ENCODE measurements around the gene TBCEL. TPM values are rescaled to one million over a fixed set of nuclear protein-coding genes. Genes with fewer than 3 reads are reported as not detected.

TBCEL gene
- total RNA-seq, 2 donors from 2014 or later, result 17.7 to 24.6 TPM

DNA sequence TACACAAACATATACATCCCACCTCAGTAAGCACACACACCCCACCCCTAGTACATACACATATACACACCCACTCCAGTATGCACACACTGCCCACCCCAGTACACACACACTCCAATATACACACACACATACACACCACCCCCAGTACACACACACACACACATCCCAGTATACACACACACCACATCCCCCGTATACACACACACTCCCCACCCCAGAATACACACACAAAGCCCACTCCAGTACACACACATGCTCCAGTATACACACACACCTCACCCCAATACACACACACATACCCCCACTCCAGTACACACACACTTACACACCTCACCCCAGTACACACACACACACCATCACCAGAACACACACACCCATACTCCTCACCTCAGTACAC, 84.5 kb downstream of the TBCEL start:
- TF ChIP-seq, protein P1, sequence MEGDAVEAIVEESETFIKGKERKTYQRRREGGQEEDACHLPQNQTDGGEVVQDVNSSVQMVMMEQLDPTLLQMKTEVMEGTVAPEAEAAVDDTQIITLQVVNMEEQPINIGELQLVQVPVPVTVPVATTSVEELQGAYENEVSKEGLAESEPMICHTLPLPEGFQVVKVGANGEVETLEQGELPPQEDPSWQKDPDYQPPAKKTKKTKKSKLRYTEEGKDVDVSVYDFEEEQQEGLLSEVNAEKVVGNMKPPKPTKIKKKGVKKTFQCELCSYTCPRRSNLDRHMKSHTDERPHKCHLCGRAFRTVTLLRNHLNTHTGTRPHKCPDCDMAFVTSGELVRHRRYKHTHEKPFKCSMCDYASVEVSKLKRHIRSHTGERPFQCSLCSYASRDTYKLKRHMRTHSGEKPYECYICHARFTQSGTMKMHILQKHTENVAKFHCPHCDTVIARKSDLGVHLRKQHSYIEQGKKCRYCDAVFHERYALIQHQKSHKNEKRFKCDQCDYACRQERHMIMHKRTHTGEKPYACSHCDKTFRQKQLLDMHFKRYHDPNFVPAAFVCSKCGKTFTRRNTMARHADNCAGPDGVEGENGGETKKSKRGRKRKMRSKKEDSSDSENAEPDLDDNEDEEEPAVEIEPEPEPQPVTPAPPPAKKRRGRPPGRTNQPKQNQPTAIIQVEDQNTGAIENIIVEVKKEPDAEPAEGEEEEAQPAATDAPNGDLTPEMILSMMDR (IDR thresholded peaks at IDR 0.05), result no peak
- Histone ChIP-seq H3K36me3 (no peaks in the 10 kb centered on the region), H3K4me3 (no peak overlapping the region), H3K9me3 (no peaks in the 10 kb centered on the region), H3K4me1 (ENCODE audit: control insufficient read depth in 1 of 2, low read depth in 2 of 2) (no peaks in the 10 kb centered on the region), H3K27me3 (replicated peaks; ENCODE audit: insufficient read depth) (no peaks in the 10 kb centered on the region), H3K27ac (no peak overlapping the region)
- DNase-seq (ENCODE audit: low spot score) (no peak), ATAC-seq (ENCODE audit: insufficient number of reproducible peaks, low FRiP score, low read depth) (no peak)

DNA sequence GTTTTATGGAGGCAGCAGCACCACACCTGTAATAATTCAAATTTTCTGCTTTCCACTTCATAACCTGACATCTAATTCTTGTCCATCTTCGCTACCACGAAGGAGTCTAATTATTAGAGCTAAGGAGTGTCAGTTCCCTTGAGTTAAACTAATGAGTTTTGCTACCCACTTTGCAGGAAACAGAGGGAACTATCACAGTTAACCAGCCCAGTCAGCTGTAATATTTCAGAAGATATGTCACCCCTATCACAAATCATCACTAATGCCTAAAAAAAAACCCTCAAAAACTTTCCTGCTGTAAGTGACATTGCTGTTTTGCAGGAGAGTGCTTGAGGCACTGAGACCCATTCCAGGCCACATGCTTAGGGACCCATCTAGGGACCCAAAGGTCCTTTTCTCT, 85.6 kb downstream of the TBCEL start:
- no peak for DNase-seq (ENCODE audit: low spot score)
- Histone ChIP-seq H3K27ac (no peak overlapping the region), H3K9me3 (no peaks in the 10 kb centered on the region), H3K36me3 (no peaks in the 10 kb centered on the region), H3K27me3 (replicated peaks; ENCODE audit: insufficient read depth) (no peaks in the 10 kb centered on the region), H3K4me3 (no peak overlapping the region), H3K4me1 (ENCODE audit: control insufficient read depth in 1 of 2, low read depth in 2 of 2) (no peaks in the 10 kb centered on the region)
- TF ChIP-seq, protein P1 (IDR thresholded peaks at IDR 0.05), result no peak
- ATAC-seq (ENCODE audit: insufficient number of reproducible peaks, low FRiP score, low read depth), result no peak

DNA sequence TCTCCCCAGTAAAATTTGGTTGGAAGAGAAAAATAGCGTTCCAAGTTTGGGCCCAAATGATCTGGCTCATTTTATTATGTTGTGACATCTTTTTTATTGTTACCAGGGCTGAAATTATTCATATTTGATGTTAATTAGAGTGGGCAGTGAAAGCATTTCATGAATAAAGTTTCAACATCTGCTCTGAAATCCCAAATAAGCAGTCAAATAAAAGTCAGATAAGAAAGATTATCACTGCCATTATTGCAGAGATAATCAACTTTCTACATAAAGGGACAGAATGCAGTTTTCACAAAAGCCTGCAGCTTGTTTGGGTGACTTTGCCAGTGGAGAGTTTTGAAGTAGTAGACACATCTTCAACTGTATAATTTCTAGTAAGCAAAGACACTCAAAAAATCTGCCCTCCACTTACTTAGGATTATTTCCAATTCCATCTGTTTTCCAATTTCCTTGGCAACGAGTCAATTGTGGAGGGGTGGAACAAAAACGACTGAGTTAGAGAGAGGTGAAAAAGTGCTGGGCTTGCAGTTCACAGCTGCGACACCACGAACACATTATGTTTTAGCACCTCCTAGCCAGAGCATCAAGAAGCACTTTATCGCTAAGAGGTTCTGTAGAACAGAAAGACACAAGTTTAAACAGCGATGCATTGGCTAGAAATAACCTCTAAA, 86.1 kb downstream of the TBCEL start:
- Histone ChIP-seq H3K4me3 (no peak overlapping the region), H3K4me1 (ENCODE audit: control insufficient read depth in 1 of 2, low read depth in 2 of 2) (no peaks in the 10 kb centered on the region), H3K9me3 (no peaks in the 10 kb centered on the region), H3K27ac (no peak overlapping the region), H3K27me3 (replicated peaks; ENCODE audit: insufficient read depth) (no peaks in the 10 kb centered on the region), H3K36me3 (no peaks in the 10 kb centered on the region)
- DNase-seq (ENCODE audit: low spot score), result no peak
- TF ChIP-seq, protein P1 (IDR thresholded peaks at IDR 0.05), result no peak
- no peak for ATAC-seq (ENCODE audit: insufficient number of reproducible peaks, low FRiP score, low read depth)

DNA sequence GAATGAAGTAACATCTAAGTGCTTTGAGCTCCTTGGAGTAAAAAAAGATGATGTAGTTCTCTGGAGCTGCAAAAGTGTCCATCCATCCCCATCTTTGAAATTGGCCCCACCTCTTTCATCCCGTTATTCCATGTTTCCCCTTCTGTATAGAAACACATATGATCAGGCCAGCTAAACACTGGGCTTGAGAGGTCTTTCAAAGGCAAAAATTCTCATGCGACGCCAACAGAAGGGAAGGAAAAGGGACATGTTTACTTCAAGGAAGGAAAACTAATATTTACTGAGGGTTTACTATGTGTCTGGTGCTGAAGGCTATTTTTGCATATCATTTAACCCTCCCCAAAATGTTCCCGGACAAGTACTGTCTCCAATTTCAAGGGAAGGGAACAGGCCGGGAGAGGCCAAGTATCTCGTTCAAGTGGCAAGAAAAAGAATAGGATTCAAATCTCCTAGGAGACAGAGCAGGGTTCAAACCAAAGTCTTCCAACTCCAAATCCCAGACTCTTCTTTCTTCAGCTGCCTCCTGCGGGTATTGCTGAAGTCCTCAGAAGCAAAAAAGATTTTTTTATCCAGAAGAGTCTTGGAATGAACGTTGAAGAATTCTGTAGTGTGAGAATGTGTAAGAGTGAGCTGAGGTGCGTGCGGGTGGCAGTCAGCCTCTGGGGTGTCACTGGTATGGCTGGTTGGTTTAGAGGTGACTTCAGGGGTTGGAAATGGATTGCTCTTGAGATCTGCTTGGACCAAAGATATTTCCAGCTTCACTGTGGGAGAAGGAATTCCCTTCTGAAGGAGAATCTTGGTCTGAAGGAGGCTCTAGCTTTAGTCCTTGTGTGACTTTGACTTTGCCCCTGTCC, 87.2 kb downstream of the TBCEL start:
- no peaks in the 10 kb centered on the region for H3K9me3 ChIP-seq
- TF ChIP-seq, protein P1 (IDR thresholded peaks at IDR 0.05), result no peak
- no peak for ATAC-seq (ENCODE audit: insufficient number of reproducible peaks, low FRiP score, low read depth)

More for the DNA sequence above, 87.2 kb downstream of the TBCEL start:
- no peaks in the 10 kb centered on the region for H3K27me3 ChIP-seq (replicated peaks; ENCODE audit: insufficient read depth)
- H3K4me1 ChIP-seq (ENCODE audit: control insufficient read depth in 1 of 2, low read depth in 2 of 2), result no peaks in the 10 kb centered on the region
- no peak overlapping the region for H3K27ac ChIP-seq
- no peaks in the 10 kb centered on the region for H3K36me3 ChIP-seq
- DNase-seq (ENCODE audit: low spot score), result no peak
- H3K4me3 ChIP-seq, result no peak overlapping the region
